HCEC 1CT (cell line): ENCODE measurements around the gene IL17RB.
A peak's percentile ranks its signal among the peaks of the same experiment; 100 is the strongest.

Experiments
- DNase-seq: peaks from one replicate; pipeline ENCODE4 v3.0.0-alpha.2; 2017

The IL17RB gene

DNA sequence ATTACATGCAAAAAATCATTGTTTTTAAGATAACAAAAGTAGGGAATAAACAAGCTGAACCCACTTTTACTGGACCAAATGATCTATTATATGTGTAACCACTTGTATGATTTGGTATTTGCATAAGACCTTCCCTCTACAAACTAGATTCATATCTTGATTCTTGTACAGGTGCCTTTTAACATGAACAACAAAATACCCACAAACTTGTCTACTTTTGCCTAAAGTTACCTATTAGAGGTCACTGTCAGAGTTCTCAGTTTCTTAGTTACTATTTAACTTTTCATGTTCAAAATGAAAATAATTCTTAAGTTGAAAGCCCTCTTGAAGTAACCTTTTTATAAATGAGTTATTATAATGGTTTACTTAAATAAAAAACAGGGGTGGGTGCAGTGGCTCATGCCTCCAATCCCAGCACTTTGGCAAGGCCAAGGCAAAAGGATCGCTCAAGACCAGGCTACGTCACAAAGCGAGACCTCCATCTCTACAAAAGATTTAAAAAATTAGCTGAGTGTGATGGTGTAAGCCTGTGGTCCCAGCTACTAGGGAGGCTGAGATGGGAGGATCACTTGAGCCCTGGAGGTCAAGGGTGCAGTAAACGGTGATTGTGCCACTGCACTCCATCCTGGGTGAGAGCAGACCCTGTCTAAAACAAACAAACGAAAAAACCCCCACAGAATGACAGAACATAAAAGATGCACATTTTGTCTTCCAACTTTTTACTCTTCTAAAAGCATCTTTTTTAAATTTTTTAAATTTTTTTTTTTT lies 19.5 kb downstream of the IL17RB start:
- no peak for DNase-seq

- peak; percentile 13 for DNase-seq
Measured at GRCh38 chr3:53880396-53881345, 34.3 kb downstream of the IL17RB start.

DNA sequence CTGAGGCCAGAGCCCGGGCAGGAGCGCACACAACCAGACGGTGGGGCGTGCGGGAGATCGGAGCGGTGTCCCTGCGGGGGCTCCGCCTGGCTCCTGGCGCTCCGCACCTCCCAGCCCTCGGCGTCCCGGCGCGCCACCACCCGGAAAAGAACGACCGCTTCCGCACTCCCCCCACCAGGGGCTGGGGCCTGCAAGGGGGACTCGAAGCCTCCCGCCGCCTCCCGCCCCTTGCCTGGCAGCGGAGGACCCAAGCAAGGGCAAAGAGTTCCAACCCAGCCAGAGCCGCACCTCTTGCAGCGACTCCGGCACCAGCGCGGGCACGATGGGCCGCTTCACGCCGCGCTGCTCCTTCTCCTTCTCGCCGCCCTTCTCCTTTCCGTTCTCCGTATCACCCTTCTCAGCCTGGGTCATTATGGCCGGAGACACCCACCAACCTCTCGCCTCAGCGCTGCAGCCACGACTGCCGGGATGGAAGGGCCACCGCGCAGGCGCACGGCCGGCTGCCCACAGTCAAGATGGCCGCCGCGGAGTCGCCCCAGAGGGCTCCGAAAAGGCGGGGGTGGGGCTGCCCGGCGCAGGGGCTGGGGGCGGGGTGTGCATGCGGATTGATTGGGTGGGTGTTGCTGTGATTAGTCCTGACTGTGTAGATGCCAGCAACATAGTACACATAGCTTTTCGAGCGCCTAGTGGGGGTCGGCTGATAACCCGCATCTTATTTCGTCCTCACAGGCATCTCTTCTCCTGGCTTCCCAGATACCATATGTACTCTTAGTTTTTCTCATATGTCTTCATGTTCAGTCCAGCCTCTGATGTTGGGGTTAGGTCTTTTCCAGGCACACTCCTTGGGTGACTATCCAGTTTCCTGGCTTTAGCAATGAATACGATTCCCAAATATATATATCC lies 35.6 kb downstream of the IL17RB start, which contains the start of gene ACTR8:
TSS of gene ACTR8 (minus strand) at position 462 of the 903 bp plus-strand sequence. CDS start at position 411, 51 bp downstream.
- DNase-seq: peak; percentile 81

DNA sequence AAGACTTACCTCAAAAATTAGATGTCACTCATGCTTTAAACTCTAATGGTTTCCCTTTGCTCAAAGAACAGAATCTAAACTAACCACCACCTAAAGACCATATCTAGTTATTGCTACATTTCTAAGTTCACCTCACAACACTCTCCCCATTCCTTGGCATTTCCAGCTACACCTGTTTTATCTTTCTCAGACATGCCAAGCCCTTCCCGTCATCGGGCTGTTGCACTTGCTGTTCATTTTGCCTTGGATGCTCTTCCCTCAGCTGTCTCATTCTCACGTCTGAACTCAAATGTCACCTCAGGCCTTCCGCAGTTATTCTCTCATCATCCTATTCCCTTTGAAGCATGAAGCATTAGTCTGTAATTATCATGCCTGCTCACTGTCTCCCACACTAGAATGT lies 36.6 kb downstream of the IL17RB start:
- DNase-seq: no peak

GRCh38 chr3:53884623-53885022 lies 38.3 kb downstream of the IL17RB start:
- no peak for DNase-seq

DNA sequence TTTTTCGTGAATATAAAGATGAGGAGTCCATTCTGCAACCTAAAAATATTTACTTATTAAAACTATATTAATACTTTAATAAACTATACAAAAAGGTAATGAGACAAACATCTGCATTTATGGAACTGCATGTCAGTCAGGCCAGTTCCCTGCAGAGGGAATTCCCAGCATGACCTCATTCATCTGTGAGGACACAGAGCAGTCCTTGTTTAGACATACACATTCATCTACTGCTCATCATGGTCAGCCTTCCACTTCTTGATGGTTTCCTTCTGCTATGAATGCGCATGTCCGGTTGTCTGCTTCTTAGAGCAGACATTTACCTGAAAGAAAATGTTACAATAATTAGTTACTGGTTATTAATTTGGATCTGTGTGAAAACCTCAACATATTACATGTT lies 38.9 kb downstream of the IL17RB start:
- DNase-seq: no peak

- no peak for DNase-seq
Measured at GRCh38 chr3:53887446-53887845, 41.1 kb downstream of the IL17RB start.

- no peak for DNase-seq
Measured at GRCh38 chr3:53888232-53888631, 41.9 kb downstream of the IL17RB start.

DNA sequence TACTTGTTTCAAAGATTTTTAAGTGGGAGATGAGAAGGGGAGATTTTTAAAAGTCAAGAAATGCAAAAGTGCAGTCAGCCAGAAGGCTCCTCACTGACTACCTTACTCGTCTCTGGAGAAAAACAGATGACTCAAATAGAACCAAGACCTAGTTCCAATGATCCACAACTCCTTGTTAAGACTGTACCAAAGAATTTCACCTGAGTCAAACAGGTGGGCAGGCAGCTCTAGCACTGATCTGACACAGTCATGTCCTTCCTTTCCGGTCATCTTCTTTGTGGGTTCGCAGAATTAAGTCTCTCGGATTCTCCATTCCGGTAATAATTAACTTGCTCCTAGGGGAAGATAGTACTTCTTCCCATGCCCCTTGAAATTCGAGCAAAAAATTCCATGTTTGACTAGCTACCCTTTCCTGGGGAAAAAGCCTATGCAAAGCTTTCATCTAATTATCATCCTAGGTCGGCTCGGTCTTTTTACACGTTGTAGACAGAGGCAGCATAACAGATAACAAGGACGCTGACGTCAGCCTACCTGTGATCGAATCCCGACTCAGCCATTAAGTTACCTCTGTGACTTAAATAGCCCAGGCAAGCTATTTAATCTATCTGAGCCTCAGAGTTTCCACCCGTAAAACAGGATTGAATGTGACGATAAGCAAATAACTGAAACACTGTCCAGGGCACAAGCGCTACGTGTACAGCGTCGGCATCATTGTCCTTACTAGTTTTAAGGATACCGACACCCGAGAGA lies 44.5 kb downstream of the IL17RB start:
- peak; percentile 14 for DNase-seq

GRCh38 chr3:53891497-53892285 lies 45.3 kb downstream of the IL17RB start, which contains the start of gene SELENOK:
Gene SELENOK (minus strand): TSS chr3:53891859.
- peak; percentile 99 for DNase-seq

GRCh38 chr3:53892286-53892637 lies 45.9 kb downstream of the IL17RB start:
- DNase-seq: no peak

DNA sequence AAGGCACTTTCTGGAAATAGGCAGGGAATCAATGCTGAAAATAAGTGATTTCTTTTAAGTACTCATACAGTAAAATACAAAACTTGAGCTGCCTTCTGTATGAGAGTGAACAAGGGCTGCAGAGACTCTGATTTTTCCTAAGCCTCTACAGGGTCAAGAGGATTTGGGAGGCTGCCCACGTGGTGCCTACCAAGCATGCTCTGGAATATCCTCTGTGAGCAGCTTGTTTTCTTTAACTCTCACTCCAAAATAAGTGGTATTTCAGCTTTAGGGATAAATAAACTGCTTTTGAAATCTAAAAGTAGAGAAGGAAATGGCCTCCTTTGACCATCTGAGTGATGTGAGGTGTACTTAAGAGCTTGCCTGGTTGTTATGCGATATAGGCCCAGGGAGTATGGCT lies 53.4 kb downstream of the IL17RB start:
- DNase-seq: no peak

DNA sequence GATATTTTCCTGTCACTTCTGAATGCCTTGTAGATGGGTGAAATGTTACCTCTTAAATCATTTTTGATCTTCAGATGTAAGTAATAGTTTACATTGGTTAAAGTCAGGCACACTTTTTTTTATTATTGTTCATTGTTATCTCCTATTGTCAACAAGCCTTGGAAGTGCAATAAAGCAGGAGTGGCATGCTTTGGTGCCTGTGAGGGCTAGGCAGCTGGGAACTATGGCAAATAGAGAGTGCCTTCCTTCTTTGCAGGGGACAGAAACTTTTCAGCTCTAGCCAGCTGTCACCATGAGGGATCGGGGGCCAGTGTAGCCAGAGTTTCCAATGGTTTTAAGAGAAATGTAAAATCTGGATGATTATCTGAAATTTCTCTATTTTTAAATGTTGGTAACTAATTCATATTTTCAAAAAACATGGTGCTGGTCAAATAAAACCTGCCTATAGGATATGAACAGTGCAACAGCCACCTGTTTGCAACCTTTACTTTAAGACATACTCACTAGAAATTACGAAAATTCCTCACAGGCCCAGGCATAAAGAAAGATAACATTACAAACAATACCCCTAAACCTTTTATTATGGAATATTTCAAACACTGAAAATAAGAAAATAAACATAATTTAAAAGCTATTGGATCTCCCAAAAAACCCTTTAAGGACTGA lies 54.4 kb downstream of the IL17RB start:
- no peak for DNase-seq

DNA sequence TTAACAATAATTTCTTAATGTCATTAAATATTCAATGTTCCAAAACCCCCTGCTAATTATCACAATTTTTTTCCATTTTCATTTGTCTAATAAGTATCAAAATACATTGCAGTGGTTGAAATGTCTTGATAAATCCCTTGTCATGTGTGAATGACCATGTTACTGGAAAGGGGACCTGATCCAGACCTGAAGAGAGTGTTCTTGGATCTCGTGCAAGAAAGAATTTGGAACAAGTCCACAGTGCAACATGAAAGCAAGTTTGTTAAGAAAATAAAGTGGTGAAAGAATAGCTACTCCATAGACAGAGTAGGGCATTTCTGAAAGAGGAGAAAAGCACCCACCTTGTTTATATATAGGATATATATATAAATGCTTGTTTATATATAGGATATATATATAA lies 55.7 kb downstream of the IL17RB start:
- DNase-seq: no peak

GRCh38 chr3:53902711-53903110 lies 56.3 kb downstream of the IL17RB start:
- DNase-seq: no peak

DNA sequence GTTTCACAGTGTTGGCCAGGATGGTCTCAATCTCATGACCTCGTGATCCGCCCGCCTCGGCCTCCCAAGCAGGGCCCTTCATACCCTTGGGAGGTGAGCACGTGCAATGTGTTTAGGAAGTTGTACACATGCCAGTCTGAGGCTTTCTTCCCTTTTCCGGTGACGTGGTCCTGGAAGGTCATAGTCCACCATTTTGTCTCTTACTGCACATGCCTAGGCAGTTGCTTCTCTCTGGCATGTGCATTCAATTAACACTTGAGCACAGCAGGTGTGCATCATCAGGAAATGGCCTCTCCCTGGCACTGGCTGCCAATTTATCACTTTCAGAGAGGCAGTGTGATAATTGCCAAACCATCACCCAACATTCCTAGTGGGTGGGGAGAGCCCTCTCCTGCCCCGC lies 67.0 kb downstream of the IL17RB start:
- DNase-seq: no peak
